Activated CD8-positive, alpha-beta memory T cell treated with anti-CD3 and anti-CD28 coated beads, Interleukin-2, amount 50 U/mL, for 24 hours (primary cell): ENCODE results near the gene TMEM19.
A peak's percentile ranks its signal among the peaks of the same experiment; 100 is the strongest.

Experiments
- DNase-seq: peaks from one replicate; pipeline ENCODE4 v3.0.0-alpha.2; 2020; ENCODE audit errors: extremely low read depth

TMEM19 gene

DNA sequence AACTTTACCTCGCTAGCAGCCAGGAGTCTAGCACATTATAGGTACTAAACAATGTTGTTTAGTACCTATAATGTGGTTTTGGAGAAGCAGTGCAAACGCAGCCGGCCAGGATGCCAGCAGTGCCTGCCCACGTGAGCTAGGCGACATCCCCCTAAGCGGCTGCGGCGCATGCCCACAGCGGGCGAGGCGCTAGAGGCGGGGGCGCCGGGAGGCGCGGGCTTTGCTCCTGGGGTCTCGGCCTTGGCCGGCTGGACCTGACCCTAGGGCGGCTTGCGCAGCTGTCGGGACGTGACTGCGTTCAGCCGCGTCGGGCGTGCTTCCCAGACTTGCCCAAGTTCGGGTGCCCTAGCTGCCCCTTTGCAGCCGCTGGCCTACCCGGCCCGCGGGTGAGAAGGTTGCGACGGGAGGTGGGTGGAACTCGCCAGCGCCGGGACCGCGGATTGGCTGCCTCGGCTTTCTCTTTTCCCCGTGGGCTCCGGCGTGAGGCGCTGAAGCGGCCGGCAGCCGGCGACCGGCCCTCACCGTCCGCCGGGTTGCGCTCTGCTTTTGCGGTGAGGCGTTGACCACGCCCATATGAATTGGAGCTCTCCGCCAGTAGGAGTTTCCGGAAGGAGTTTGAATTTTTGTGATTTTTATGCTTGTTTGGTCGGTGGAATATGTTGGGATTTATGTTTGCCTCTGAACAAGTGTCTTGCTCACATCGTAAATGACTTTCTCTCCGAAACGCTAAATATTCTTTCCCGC is at the start of gene TMEM19:
Gene TMEM19, plus strand, starts transcription at position 169 of the 744 bp plus-strand sequence. CDS start 599 bp downstream, outside the sequence.
- DNase-seq = peak; percentile 44

DNA sequence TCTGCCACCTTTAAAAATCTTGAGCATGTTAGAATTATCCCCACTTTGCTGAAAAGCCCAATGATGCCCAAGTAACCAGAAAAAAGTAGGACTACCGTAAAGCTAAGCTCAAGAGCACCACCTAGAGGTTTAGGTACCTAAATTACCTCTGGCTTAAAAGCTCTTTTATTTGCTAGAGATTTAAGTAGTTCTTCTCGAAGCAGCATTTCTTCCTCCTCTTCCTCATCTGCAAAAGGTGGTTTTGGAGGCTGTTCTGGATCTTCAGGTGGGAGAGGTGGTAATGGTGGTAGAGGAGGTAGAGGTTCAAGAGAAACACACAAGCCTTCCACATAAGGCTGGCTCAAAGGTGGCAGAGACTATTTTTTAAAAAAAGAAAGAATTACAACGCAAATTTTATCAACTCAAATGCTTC is 49.2 kb upstream of the TMEM19 start:
- DNase-seq = no peak

- DNase-seq = no peak
Measured at GRCh38 chr12:71638499-71638898, 47.4 kb upstream of the TMEM19 start.

GRCh38 chr12:71639341-71639760 is 46.5 kb upstream of the TMEM19 start:
- no peak for DNase-seq

DNA sequence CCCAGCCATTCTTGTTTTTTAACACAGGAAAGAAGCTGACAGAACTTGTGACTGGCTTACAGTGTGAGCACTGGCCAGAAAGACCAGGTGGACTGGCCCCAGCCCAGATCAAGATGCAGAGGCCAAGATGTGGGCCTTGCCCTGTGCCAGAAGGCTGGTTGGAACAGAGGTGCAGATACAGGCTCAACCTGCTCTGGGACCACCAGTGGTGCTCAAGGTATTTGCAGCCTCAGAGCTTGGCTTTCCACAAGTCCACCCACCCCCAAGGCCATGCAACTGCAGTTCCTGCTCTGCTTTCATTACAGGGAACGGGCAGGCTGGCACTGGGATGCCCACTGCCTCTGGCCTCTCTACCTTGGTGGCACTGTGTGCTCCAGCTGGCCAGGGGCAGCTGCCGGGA is 45.6 kb upstream of the TMEM19 start:
- no peak for DNase-seq

GRCh38 chr12:71641390-71641789 is 44.5 kb upstream of the TMEM19 start:
- no peak for DNase-seq

DNA sequence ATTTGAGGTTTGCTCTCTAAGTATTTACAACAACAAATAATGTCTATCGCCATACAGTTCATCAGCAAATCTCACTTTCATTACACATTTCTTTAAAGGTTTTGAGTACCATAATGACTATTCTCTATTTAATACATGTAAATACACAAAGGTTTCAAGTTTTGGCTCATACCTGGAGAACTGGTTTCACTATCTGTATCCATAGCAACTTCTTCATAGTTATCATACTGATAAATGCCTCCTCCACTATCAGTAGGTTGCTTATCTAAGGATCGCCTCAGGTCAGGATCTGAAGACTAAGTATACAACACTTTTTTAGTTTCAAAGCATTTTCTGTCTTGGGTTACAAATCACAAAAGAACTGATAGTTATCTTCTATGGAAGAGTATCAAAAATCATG is 43.6 kb upstream of the TMEM19 start:
- DNase-seq = no peak

DNA sequence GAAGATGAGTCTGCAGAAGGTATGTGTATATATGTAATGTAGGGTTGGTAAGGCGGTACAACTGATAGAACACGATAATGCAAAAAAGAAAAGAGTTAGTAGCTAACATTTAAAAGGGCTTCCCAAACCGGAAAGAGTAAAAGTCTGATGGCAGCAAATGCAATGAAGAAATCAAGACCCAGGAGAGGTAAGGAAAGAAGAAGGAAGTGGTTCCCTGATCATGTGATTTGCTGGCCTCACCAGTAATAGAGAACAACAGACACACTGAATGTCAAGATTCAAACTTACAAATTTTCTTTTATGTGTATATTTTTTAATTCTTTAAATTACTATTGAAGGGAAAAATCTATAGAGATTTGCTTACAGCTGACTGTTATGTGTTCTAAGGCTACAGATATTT is 40.6 kb upstream of the TMEM19 start:
- DNase-seq = no peak

DNA sequence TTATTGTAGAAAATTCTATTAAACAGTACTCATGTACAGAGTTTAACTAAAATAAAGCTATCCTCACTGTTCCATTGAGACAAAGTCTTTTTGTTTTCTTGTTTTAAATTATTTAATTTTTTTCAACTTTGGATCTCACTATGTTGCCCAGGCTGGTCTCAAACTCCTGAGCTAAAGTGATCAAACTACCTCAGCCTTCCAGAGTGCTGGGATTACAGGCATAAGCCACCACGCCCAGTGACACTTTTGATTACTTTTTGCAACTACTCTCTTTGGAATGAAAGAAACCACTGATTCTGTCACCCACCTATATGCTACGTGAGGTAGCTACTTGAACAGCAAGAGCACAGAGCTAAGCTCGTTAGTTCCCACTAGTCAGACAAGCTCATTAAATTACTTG is 39.4 kb upstream of the TMEM19 start:
- no peak for DNase-seq

DNA sequence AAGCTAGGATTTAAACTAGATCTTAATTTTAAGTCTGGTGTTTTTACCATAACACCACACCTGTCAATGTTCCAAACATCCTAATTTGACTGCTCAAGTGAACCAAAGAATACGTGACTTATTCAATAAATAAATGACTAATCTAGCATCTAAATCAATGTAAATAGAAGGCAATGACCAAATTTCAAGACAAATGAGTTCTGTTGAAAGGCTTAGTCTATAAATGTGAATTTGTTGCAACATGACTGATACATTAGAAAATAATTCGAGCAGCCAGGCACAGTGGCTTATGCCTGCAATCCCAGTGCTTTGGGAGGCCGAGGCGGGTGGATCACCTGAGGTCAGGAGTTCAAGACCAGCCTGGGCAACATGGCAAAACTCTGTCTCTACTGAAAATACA is 37.3 kb upstream of the TMEM19 start:
- no peak for DNase-seq

- no peak for DNase-seq
Measured at GRCh38 chr12:71649401-71649800, 36.5 kb upstream of the TMEM19 start.

- no peak for DNase-seq
Measured at GRCh38 chr12:71652656-71653055, 33.2 kb upstream of the TMEM19 start.

DNA sequence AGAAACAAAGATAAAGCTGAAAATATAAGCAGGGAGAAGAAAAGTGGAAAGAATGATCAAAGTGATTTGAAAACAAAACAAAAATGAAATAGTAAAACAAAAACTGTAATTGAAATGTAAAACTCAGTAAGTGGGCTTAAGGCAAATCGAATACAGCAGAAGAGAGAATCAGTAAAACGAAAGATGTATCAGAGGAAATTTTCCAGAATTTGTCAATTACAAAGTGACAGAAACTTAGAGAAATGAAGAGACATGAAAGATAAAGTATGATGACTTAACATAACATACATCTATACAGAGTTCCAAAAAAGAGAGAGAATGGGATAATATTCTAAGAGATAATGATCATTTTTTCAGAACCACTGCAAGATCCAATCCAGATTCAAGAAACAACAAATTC is 32.7 kb upstream of the TMEM19 start:
- DNase-seq = no peak

DNA sequence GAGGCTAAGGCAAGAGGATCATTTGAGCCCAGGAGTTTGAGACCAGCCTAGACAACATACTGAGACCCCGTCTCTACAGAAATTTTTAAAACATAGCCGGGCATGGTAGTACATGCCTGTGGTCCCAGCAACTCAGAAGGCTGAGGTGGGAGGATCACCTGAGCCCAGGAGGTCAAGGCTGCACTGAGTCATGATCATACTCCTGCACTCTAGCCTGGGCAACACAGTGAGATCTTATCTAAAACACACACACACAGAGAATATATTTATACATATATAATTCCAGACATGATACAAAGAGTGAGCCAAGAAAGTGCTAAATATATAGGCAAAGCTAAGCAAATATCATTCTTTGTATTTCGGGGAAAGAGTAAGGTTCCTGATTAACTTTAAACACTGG is 31.7 kb upstream of the TMEM19 start:
- no peak for DNase-seq

DNA sequence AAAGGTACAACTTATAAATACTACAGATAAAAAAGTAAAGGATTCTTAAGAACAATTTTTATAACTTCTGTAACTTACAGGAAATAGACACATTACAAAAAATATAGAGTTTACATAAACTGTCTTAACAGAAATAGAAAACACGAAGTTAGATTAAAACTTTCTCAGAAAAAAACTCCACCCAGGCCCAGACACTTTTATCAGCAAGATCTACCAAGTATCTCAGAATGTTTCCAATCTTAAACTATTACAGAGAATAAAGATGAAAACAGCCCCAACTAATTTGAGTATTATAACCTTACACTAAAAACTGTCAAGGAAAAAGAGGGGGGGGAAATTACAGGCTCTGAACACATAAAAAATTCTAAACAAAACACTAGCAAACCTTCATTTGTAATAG is 30.4 kb upstream of the TMEM19 start:
- no peak for DNase-seq

- DNase-seq = no peak
Measured at GRCh38 chr12:71655907-71656306, 30.0 kb upstream of the TMEM19 start.

- no peak for DNase-seq
Measured at GRCh38 chr12:71656740-71657139, 29.1 kb upstream of the TMEM19 start.

- no peak for DNase-seq
Measured at GRCh38 chr12:71661977-71662530, 23.8 kb upstream of the TMEM19 start.

- peak; percentile 43 for DNase-seq
Measured at GRCh38 chr12:71662849-71663560, 22.9 kb upstream of the TMEM19 start.

GRCh38 chr12:71663561-71664410 is 22.1 kb upstream of the TMEM19 start, which contains the start of the genes THAP2 and ZFC3H1:
Gene THAP2, plus strand, starts transcription at chr12:71664301. Its CDS starts 209 bp downstream, at chr12:71664510.
Gene ZFC3H1, minus strand, starts transcription at chr12:71663848. Its CDS starts 238 bp downstream, at chr12:71663610.
- peak; percentile 78 for DNase-seq

DNA sequence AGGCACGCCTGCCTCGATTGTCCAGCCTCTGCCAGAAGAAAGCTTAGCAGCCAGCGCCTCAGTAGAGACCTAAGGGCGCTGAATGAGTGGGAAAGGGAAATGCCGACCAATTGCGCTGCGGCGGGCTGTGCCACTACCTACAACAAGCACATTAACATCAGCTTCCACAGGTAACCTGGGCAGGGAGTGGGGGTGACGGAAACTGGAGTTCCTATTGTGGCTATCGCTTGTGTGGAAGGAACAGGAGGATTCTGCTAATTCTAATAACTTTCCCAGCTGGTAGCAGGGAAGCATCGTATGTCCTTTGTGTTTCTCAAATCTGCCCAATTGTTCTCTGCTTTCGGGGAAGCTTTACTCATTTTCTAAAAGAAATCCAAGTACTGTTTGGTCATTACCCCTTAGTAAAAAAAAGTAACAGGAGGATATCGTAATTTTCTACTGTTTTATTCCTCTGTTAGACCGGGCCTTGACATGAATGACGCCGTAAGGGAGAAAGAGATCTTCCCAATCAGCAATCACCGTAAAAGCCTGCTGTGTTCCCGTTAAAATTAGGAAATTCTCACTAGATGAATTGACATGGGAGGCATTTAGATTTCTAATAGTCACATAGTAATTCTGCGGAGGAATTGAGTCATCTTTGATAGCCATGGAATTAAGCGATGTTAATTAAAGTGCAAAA is 21.3 kb upstream of the TMEM19 start:
- DNase-seq = no peak
